Activated CD8-positive, alpha-beta memory T cell treated with anti-CD3 and anti-CD28 coated beads for 1 hour (primary cell): ENCODE data around the gene SLC39A11.

Source experiments
- DNase-seq, 2 donors: peaks; one replicate each; pipeline ENCODE4 v3.0.0-alpha.2; 2020; ENCODE audit warnings: low read depth in 1 of 2; ENCODE audit errors: extremely low read depth in 1 of 2

The SLC39A11 gene

DNA sequence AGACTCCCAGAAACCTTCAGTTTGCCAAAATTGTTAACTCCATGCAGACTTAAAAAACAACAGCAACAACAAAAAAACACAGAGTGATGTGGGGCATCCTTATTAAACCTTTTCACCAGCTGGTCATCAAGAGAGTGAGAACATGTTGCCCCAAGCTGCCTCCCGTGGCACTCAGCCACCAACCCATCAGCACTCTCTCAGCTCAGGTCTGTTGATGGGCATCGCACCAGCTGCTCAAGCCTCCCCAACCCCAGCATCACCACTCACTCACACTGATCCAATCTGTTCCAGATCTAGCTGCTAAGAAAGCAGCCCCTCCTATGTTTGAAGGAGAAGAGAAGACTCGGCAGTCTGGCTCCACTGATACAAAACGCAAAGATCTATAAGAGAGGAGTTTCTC, 46.8 kb downstream of the SLC39A11 start:
- DNase-seq = no peak

DNA sequence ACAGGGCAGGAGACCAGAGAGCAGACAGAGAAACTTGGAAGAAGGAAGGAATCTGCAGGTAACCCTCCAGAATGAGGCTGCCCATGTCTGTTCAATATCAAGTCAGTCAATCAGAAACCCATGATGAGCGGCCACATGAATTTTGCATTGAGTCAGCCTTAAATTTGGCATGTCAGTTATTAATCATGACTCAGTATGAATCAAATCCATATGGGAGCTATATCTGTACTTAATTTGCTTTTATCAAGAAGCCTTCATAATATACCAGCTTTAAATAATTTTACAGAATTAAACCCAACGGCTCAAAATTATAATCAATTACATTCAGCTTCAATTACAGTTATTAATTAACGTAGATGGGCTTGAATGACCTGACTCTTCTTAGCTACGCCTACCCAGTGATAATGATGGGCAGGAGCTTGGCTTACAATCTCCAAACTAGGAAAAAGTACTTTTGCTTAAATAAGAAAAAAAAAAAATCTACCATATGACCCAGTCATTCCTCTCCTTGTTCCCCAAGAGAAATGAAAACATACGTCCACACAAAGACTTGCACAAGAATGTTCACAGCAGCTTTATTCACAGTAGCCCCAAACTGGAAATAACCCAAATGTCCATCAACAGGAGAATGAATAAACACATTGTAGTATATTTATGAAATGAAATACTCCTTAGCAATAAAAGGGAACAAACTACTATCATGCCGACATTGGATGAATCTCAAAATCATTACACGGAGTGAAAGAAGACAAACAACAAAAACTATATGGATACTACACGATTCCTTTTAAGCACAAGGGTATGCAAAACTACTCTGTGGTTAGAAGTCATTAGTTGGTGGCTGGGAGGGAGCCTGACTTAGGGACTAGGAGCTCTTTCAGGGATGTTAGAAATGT, 48.6 kb downstream of the SLC39A11 start:
- no peak for DNase-seq

DNA sequence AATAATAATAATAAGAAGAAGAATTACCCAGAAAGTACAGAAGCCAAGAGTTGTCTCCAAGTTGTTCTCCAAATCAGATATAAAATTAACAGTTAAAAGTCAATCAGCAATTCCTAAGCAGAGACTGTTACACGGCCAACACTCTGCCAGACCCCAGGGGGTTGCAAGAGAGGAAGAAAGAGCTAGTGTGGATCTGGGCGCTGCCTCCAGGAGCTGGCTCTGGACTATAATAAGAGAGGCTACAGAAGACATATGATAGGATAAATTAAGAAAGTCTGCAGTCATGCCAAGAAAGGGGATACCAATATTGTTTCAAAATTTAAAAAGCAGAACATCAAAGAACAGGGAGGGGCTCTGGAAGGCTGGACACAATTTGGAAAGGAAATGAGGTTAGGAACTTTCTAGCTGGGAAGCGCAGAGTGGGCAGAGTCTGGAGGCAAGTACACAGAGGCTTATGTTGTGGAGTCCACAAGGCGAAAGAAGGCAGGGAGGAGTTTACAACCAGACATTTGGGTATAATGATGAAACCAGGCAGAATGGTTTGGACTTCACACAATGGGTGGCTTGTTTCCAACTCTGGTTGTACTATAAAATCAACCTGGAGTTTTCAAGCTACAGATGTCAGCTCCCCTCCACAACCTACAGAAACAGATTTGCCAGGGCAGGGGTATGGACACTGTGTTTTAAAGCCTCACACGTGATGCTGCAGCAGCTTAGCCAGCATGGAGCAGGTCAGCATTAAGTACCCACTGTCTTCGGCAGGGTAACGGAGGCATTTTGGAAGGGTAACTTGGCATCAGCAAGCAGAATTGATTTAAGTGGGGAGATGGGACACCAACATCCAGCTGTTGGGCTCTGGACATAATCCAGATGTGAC, 49.4 kb downstream of the SLC39A11 start:
- no peak for DNase-seq

DNA sequence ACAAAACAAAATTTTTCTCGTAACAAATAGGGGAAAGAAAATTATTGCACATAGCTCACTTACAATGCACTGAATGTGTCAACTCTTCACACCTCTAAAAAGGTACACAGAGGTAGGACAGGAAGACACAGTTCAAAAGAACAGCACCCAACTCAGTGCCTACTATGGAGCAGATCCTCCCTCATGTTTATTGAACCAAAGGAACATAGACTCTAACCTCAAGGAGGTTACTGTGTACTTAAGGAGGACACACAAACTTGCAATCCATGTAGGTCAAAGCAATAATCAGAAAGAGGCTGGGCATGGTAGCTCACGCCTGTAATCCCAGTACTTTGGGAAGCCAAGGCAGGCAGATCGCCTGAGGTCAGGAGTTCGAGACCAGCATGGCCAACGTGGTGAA, 50.3 kb downstream of the SLC39A11 start:
- DNase-seq = no peak

DNA sequence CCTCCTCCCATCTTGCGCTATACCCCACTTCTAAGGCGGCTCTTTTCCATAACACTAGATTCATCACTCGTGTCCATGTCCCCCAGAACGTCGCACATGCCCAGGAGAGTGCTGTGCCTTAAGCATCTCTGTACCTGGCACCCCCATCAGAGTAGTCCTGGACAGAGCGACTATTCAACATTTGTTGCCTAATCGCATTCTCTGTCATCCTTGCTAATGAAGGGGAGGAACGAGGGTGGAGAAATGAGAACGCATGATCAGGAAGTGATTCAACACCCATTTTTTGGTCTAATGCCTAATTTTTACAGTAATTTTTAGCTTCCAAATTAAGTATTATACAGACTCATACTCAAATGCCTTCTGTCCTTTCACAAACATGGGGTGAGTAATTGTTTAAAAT, 53.2 kb downstream of the SLC39A11 start:
- no peak for DNase-seq

DNA sequence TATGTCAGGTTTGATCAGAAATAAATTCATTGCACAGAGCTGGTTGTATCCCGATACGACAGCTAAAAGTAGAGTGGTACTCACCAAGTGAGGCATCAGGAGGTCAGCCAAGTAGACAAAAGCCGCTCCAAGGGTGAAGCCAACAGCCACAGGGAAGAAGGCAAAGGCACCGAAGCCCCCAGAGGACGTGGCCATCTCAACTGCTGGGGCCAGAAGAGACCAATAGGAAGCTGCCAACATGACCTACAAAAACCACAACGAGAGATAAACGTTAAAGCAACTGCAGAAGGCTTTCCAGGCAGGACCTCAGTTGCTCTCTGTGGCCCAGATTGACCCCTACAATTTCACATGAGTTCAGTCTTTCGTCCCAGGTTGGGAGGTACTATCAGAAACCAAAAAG, 61.0 kb downstream of the SLC39A11 start:
- no peak for DNase-seq

DNA sequence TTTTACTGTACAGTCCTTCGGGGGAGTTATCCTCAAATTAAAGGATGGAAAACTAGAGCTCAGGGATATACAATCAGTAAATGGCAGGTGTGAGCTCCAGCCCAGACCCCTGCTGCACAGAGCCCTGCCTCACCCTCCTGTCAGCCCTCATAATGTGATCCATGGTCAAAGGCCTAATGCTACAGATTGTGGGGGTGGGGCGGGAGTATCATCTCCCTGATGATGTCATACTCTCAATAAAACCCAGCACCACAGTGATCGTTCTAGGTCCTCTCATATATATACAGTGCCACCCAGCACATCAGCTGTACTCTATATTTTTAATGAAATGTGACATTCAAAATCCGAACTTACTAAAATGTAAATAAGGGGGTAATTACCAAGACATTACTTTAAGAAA, 61.5 kb downstream of the SLC39A11 start:
- no peak for DNase-seq

DNA sequence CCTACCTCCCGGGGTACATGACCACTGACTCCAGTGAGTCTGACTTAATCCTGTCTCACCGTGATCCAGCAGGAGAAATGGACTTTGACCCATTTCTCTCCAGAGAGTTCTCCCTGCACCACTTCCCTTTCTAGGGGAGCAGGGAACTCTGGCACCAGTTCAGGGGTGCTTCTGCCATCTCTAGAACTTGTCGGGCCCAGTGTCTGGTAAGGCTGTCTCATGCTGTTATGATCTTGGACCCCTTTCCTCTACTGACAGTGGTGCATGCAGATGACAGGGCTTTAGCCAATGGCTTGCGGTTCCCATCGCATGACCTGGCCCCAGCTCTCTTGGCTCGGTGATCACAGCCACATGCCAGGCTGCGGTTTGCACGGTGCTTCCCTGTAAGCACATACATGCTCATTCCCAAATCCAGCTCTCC, 62.0 kb downstream of the SLC39A11 start:
- DNase-seq = no peak

DNA sequence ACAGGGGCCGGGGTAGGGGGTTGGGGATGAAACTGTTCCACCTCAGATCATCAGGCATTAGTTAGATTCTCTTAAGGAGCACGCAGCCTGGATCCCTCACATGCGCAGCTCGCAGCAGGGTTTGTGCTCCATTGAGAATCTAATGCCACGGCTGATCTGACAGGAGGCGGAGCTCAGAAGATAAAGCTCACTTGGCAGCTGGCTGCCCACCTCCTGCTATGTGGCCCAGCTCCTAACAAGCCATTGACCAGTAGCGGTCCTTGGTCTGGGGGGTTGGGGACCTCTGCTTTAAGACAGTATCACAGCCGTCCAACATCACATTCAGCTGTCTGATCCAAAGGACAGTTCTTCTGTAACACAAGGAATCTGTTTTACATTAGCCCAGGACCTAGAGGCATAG, 62.5 kb downstream of the SLC39A11 start:
- no peak for DNase-seq

DNA sequence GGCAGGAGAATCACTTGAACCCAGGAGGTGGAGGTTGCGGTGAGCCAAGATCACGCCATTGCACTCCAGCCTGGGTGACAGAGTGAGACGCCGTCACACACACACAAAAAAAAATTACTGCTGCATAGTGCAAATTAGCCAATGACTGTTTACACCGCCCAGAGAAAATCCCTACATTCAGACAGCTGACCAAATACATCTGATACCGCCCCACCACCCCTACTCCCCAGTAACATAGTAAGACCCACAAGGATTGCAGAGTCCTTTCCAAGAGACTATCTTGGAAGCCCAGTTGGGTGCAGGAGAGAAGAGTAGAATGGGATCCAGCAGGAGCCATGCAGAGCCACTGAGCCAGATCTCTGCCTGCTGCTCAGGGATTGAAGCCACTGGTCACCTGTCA, 63.5 kb downstream of the SLC39A11 start:
- DNase-seq = no peak

DNA sequence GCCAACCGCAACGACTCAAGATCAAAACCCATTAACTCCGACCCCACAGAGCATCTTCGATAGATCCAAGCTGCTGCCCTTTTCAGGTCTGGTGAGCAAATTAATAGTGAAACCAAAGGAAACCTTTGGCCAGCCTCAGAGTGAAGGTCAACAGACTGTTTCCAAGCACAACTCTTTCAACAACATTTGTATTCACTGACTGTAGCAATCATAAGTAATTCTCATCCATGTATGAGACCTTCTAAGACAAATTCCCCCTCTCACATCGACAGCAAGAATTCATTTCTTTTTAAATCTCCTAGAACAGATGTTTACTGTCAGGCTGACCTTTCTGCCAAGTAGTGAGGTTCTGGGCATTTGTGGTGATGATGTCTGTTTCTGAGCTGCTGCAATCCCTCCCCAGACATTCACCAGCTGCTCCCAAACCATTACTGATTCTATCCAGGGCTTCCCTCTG, 64.2 kb downstream of the SLC39A11 start:
- no peak for DNase-seq

DNA sequence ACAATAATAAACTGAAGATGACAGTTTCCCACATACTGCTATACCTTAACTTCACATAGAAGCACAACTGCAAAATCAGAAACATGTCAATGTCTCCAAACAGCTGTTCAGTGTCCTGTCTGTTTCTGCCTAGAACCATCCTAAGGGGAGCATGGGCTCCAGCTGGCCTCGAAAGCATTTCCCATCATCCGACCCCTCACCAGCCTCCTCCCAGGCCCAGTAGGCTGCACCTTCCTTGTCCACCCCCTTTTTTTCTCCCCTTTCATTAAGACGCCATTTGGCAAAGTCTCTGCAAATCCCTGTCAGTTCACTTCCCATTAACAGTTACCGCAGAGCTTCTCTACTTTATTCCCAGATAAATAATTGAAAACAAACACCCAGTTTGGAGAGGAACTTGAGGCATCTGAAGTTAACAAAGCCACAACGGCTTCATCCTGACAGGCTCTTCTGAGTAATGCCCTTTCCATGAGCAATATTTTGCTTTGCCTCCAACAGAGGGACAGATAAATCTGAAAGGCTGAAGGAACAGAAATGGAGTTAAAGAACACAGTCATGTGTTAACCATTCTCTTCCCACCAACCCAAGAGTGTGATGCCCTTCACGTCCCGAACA, 65.3 kb downstream of the SLC39A11 start:
- no peak for DNase-seq

DNA sequence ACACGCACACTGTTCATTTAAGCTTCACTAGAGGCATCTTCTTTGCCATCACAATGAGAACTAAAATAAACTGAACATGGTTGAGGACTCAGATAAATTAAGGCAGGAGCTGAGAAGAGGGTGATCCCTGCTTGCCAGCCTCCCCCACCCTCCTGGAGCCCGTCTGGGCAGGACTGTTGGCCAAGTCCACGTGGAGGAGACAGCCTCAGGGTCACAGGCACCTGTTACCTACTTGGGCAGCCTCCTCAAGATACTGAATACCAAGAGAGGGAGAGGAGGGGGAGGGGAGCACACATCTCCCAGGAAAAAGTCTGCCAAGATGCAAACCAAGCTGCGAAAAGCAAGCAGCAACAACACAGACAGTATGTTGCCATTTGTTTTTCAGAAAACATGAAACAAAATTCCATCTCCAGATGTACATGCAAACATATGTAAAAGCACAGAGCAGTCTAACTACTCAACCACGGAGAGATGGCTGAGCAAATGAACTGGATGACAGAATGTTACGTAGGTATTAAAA, 67.4 kb downstream of the SLC39A11 start:
- no peak for DNase-seq

DNA sequence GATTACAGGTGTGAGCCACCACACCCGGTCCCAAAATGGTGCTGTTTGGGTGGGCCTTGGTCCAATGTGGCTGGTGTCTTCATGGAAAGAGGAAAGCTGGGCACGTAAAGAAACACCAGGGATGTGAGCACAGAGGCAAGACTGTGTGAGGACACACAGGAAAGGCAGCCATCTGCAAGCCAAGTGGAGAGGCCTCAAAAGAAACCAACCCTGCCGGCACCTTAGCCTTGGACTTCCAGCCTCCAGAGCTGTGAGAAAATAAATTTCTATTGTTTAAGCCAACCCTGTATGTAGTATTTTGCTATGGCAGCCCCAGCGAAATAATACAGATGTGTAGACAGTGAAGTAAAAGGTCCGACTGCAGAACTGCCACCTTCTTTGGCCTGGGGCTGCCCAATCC, 68.7 kb downstream of the SLC39A11 start:
- no peak for DNase-seq

DNA sequence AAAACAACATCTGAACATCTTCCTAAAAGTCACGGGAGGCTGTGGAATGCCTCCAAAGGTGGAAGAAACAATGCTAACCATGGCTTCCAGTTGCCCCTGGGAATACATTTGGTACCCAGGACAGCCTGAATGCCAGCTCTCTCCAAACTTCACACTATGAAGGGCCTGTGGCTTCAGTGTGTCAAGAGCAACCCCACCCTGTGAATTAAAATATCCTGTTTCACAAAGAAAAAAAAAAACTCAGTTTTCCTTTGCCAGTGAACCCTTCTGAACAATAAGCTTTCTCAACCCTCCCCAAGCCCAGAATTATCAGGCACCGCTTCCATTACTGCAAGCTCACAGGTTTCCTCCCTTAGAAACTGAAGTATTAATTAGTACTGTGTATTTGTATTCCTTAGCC, 69.8 kb downstream of the SLC39A11 start:
- no peak for DNase-seq

DNA sequence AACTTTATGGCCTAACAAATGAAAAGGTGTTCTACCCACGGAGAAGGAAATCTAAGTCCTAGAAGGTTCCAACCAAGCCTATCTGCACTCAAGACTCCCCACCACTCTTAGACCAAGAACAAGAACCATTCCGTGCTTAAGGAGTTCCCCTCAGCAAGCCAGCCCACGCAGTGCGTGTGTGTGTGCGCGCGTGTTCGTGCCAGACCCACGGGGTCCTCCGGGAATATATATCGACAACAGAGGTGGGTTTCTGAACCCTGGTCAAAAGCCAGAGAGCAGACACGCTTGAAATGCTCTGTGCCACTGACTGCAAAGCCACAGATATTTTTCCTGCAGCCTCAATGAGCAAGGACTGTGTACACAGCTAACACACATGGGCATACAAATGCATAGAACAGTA, 70.7 kb downstream of the SLC39A11 start:
- no peak for DNase-seq

DNA sequence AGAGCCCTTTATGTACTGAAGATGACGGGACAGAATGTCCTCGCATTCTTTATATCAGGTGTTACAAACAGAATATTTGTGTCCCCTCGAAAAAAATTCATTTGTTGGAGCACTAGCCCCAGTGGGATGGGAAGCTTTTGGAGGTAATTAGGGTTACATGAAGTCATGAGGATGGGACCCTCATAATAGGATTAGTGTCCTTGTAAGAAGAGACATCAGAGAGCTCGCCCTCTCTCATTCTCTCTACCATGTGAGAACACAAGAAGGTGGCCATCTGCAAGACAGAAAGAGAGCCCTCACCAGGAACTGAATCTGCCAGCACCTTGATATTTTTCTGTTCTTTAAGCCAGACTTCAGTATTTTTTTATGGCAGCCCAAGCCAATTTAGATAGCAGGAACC, 72.4 kb downstream of the SLC39A11 start:
- no peak for DNase-seq

DNA sequence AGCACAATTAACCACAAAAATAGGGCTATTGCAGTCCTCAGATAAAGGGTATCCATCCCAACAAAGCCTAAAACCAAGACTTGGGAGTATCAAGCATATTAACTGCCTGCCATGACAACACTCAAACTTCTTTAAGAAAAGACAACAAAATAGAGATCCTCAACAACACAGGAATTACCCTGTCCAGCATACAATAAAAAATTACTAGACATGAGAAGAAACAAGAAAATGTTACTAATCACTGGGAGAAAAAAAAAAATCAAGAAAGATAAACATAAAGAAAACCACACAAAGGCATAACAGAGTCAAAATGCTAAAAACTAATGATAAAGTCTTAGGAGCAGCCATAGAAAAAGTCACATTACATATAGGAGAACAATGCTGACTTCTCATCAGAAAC, 73.9 kb downstream of the SLC39A11 start:
- no peak for DNase-seq

DNA sequence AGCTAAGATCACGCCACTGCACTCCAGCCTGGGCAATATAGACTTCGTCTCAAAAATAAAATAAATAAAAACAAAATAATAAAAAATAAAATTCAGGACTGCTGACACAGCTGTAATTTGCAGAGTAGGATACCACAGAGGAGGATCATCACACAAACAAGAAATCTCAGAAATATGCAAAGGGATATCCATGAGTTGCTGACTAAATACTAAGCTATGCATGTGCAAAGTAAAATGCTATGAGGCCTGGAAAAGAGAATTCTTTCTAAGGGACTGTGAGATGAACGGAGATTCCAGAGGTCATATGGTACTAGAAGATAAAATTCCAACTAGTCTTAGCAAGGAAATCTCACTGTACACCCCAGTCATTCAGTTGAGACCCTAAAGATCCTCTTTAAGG, 74.8 kb downstream of the SLC39A11 start:
- DNase-seq = no peak

DNA sequence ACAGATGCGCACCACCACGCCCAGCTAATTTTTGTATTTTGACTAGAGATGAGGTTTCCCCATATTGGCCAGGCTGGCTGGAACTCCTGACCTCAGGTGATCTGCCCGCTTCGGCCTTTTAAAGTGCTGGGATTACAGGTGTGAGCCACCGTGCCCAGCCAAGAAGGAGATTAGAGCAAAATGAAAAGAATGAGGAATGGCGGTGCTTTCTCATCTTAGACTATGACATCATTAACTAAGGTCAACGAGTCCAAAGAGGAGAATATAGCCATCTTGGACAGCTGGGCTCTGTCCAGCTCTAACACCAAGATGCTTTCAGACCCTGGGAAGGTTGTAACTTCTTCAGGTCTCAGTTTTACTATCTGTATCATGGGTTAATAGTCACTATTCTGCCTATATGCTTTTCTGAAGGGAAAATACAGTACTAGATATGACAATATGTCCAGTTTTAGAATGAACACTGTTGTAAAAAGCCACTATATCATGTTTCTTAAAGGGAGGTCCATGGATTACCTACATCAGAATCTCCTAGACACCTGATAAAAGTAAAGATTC, 76.7 kb downstream of the SLC39A11 start:
- no peak for DNase-seq
